A204.1 (cell line): ENCODE measurements around the gene SERPINA9.
"Not testable (repeated sequence)": the region's sequence is repeated elsewhere in the genome, so short reads cannot be mapped to it uniquely, and the experiment has no call there.

Experiments used
- FAIRE-seq: peaks from 2 replicates; lab custom pipeline; 2012; peaks lifted over from hg19 to GRCh38; lab: Jason Lieb, UNC

The SERPINA9 gene

GRCh38 chr14:94423453-94424056, 52.4 kb downstream of the SERPINA9 start:
- peak; percentile 68 for FAIRE-seq

- no peak for FAIRE-seq
Observed at GRCh38 chr14:94421316-94421715, 54.7 kb downstream of the SERPINA9 start.

GRCh38 chr14:94417497-94418205, 58.3 kb downstream of the SERPINA9 start:
- FAIRE-seq, result not testable (repeated sequence)
